Naive thymus-derived CD4-positive, alpha-beta T cell (primary cell): ENCODE data around the gene HINT1. TPM values are rescaled to one million over a fixed set of nuclear protein-coding genes. Genes with fewer than 3 reads are reported as not detected.

Experiments
- ATAC-seq: fragments of 150-1000 bp; cut with Tn5 transposase; 2 replicates; pipeline ENCODE4 v1.10.0; 2021; ENCODE audit warnings: mild to moderate bottlenecking, moderate library complexity
- CTCF ChIA-PET: fragments of 350-600 bp; sonication (Branson Sonifier 250); formaldehyde crosslinking; loops from one replicate; lab custom pipeline; 2021; ENCODE audit warnings: antibody characterized with exemption; lab: Charles Lee
- POLR2A ChIA-PET: fragments of 350-600 bp; sonication (Branson Sonifier 250); formaldehyde crosslinking; loops from one replicate; lab custom pipeline; 2021; ENCODE audit warnings: antibody characterized with exemption, inconsistent platforms; lab: Charles Lee
- DNase-seq, 9 donors: peaks; one replicate each; pipeline versions ENCODE4 v3.0.0 to v3.0.0-alpha.2; 2020 to 2022; ENCODE audit warnings: mixed read lengths in 1 of 9
- H3K27ac ChIP-seq: one replicate; pipeline ENCODE4 v1.7.0; 2013; ENCODE audit warnings: mild to moderate bottlenecking, low read depth, low read length, moderate library complexity
- H3K27me3 ChIP-seq, 2 donors: one replicate each; pipeline ENCODE4 v1.7.0; 2013; ENCODE audit warnings: low read length in 2 of 2, mild to moderate bottlenecking in 2 of 2, moderate library complexity in 2 of 2; ENCODE audit not compliant: control insufficient read depth in 2 of 2, insufficient read depth in 2 of 2
- H3K36me3 ChIP-seq, 3 experiments: 1 replicate in 2 of 3; 2 replicates in 1 of 3; pipeline ENCODE4 v1.7.0; 2013; ENCODE audit warnings: low read length in 3 of 3, mild to moderate bottlenecking in 3 of 3, moderate library complexity in 1 of 3; ENCODE audit not compliant: insufficient read depth in 3 of 3, control insufficient read depth in 2 of 3
- H3K4me1 ChIP-seq, 2 donors: one replicate each; pipeline ENCODE4 v1.7.0; 2013; ENCODE audit warnings: low read length in 2 of 2, mild to moderate bottlenecking in 2 of 2, moderate library complexity in 1 of 2; ENCODE audit not compliant: control insufficient read depth in 2 of 2, insufficient read depth in 2 of 2
- H3K4me3 ChIP-seq: 2 replicates; pipeline ENCODE4 v1.7.0; 2013; ENCODE audit warnings: mild to moderate bottlenecking, low read length
- H3K9me3 ChIP-seq, 3 experiments: 1 replicate in 2 of 3; 2 replicates in 1 of 3; pipeline ENCODE4 v1.7.0; 2013; ENCODE audit warnings: low read length in 3 of 3; ENCODE audit not compliant: control insufficient read depth in 2 of 3
- H3K27ac Mint-ChIP-seq, 9 donors: one replicate each; pipeline ENCODE4 v1.8.0; 2020 to 2022; ENCODE audit warnings: mixed read lengths in 9 of 9, mild to moderate bottlenecking in 8 of 9, moderate library complexity in 5 of 9, inconsistent platforms in 2 of 9
- H3K27me3 Mint-ChIP-seq, 5 donors: one replicate each; pipeline ENCODE4 v1.8.0; 2021 to 2022; ENCODE audit warnings: mixed read lengths in 5 of 5, mild to moderate bottlenecking in 1 of 5
- H3K36me3 Mint-ChIP-seq, 5 donors: one replicate each; pipeline ENCODE4 v1.8.0; 2020 to 2022; ENCODE audit warnings: mixed read lengths in 5 of 5, mild to moderate bottlenecking in 3 of 5, inconsistent platforms in 1 of 5
- H3K4me1 Mint-ChIP-seq, 7 donors: one replicate each; pipeline ENCODE4 v1.8.0; 2020 to 2022; ENCODE audit warnings: mixed read lengths in 7 of 7, mild to moderate bottlenecking in 3 of 7, inconsistent platforms in 1 of 7
- H3K4me3 Mint-ChIP-seq, 10 donors: one replicate each; pipeline ENCODE4 v1.8.0; 2020 to 2022; ENCODE audit warnings: mild to moderate bottlenecking in 10 of 10, mixed read lengths in 10 of 10, moderate library complexity in 6 of 10, inconsistent platforms in 2 of 10
- H3K9me3 Mint-ChIP-seq, 11 donors: one replicate each; pipeline ENCODE4 v1.8.0; 2020 to 2022; ENCODE audit warnings: mixed read lengths in 11 of 11, mild to moderate bottlenecking in 4 of 11, inconsistent platforms in 1 of 11, moderate library complexity in 1 of 11
- intact Hi-C, 2 donors: fragments of 100-400 bp; cut with micrococcal nuclease; formaldehyde crosslinking; loops; one replicate each; pipeline ENCODE4 v1.15.1; 2023
- polyA plus RNA-seq, 2 donors: library from polyadenylated mRNA; unstranded; fragments of 300-500 nt; fragmentation: Illumina TruSeq; gene quantifications; one replicate each; pipeline ENCODE4 v1.2.3, GENCODE V29; 2021
- total RNA-seq, 6 experiments: library from RNA in 5 of 6; stranded (reverse) in 5 of 6; gene quantifications; 1 replicate in 5 of 6; 2 replicates in 1 of 6; pipeline ENCODE4 v1.2.3 and lab custom pipeline; 2021 to 2026

Gene HINT1
- total and polyA plus RNA-seq, 7 experiments from 2014 or later = 172 to 376 (median 241) TPM

- Histone ChIP-seq H3K4me1 (peaks cover 0 to 15% of the 10 kb centered on the region in 2 donors), H3K27ac (no peak overlapping the region), H3K9me3 (no peaks in the 10 kb centered on the region), H3K36me3 (peaks cover 7 to 36% (median 15%) of the 10 kb centered on the region in 3 experiments), H3K4me3 (no peak overlapping the region), H3K27me3 (no peaks in the 10 kb centered on the region)
- Mint-ChIP-seq H3K27ac (peak overlapping the region in 4 of 9 donors; percentile 20 to 67 (median 44)), H3K4me1 (peaks cover 11 to 54% (median 39%) of the 10 kb centered on the region in 7 donors), H3K36me3 (peaks cover 8 to 49% (median 40%) of the 10 kb centered on the region in 5 donors), H3K4me3 (no peak overlapping the region), H3K9me3 (peaks cover 0 to 11% (median 0%) of the 10 kb centered on the region in 11 donors), H3K27me3 (no peaks in the 10 kb centered on the region)
- ChIA-PET POLR2A (interaction anchor here (1.5 kb wide), 1 partner anchor 235 kb away, joined by 3 read pairs; no protein-coding TSS in a partner anchor), CTCF (no interaction called here)
- intact Hi-C loops = no loop called here
- no peak for DNase-seq
- ATAC-seq = no peak
Measured at GRCh38 chr5:131156957-131157356, 8.1 kb downstream of the HINT1 start.

- no peaks in the 10 kb centered on the region for H3K27me3 Mint-ChIP-seq
- peak overlapping the region in 8 of 9 donors; percentile 5 to 80 (median 53) for H3K27ac Mint-ChIP-seq
- no peaks in the 10 kb centered on the region for H3K27me3 ChIP-seq
- H3K9me3 ChIP-seq = no peaks in the 10 kb centered on the region
- DNase-seq (no peak), ATAC-seq (no peak)
- H3K4me1 ChIP-seq = peaks cover 0 to 15% of the 10 kb centered on the region in 2 donors
- no peak overlapping the region for H3K4me3 ChIP-seq
- H3K4me3 Mint-ChIP-seq = peak overlapping the region in 1 of 10 donors; percentile 23
- CTCF ChIA-PET = no interaction called here
- no peak overlapping the region for H3K27ac ChIP-seq
- H3K36me3 ChIP-seq = peaks cover 7 to 31% (median 12%) of the 10 kb centered on the region in 3 experiments
- intact Hi-C loops = no loop called here
- POLR2A ChIA-PET = interaction anchor here (1.5 kb wide), 1 partner anchor 235 kb away, joined by 3 read pairs; no protein-coding TSS in a partner anchor
- peaks cover 10 to 48% (median 35%) of the 10 kb centered on the region in 7 donors for H3K4me1 Mint-ChIP-seq
- H3K36me3 Mint-ChIP-seq = peaks cover 8 to 44% (median 36%) of the 10 kb centered on the region in 5 donors
- H3K9me3 Mint-ChIP-seq = peaks cover 0 to 11% (median 0%) of the 10 kb centered on the region in 11 donors
Measured at GRCh38 chr5:131156385-131156784, 8.7 kb downstream of the HINT1 start.

GRCh38 chr5:131151216-131151615 lies 13.8 kb downstream of the HINT1 start:
- ATAC-seq (no peak), DNase-seq (no peak)
- Mint-ChIP-seq H3K27me3 (no peaks in the 10 kb centered on the region), H3K4me3 (no peak overlapping the region), H3K9me3 (peaks cover 0 to 2% (median 0%) of the 10 kb centered on the region in 11 donors), H3K27ac (no peak overlapping the region), H3K4me1 (peaks cover 0 to 11% (median 4%) of the 10 kb centered on the region in 7 donors), H3K36me3 (peaks cover 0 to 5% (median 3%) of the 10 kb centered on the region in 5 donors)
- ChIA-PET CTCF (no interaction called here), POLR2A (no interaction called here)
- Histone ChIP-seq H3K4me3 (no peak overlapping the region), H3K27ac (no peak overlapping the region), H3K36me3 (no peaks in the 10 kb centered on the region), H3K9me3 (no peaks in the 10 kb centered on the region), H3K27me3 (no peaks in the 10 kb centered on the region), H3K4me1 (peaks cover 0 to 4% of the 10 kb centered on the region in 2 donors)
- intact Hi-C loops = no loop called here

- Histone ChIP-seq H3K4me3 (no peak overlapping the region), H3K36me3 (no peaks in the 10 kb centered on the region), H3K9me3 (no peaks in the 10 kb centered on the region), H3K27ac (no peak overlapping the region), H3K4me1 (no peaks in the 10 kb centered on the region), H3K27me3 (no peaks in the 10 kb centered on the region)
- H3K4me1 Mint-ChIP-seq = peaks cover 0 to 5% (median 0%) of the 10 kb centered on the region in 7 donors
- ChIA-PET POLR2A (no interaction called here), CTCF (no interaction called here)
- ATAC-seq (no peak), DNase-seq (no peak)
- H3K36me3 Mint-ChIP-seq = peaks cover 0 to 5% (median 0%) of the 10 kb centered on the region in 5 donors
- no peak overlapping the region for H3K27ac Mint-ChIP-seq
- intact Hi-C loops = no loop called here
- no peak overlapping the region for H3K4me3 Mint-ChIP-seq
- H3K9me3 Mint-ChIP-seq = peaks cover 0 to 2% (median 0%) of the 10 kb centered on the region in 11 donors
- H3K27me3 Mint-ChIP-seq = no peaks in the 10 kb centered on the region
Measured at GRCh38 chr5:131150408-131150807, 14.6 kb downstream of the HINT1 start.

- peaks cover 0 to 5% (median 0%) of the 10 kb centered on the region in 5 donors for H3K36me3 Mint-ChIP-seq
- ATAC-seq (no peak), DNase-seq (no peak)
- Histone ChIP-seq H3K27ac (no peak overlapping the region), H3K36me3 (no peaks in the 10 kb centered on the region), H3K9me3 (no peaks in the 10 kb centered on the region), H3K4me1 (no peaks in the 10 kb centered on the region), H3K27me3 (no peaks in the 10 kb centered on the region), H3K4me3 (no peak overlapping the region)
- peaks cover 0 to 3% (median 0%) of the 10 kb centered on the region in 5 donors for H3K27me3 Mint-ChIP-seq
- intact Hi-C loops = no loop called here
- H3K4me3 Mint-ChIP-seq = no peak overlapping the region
- ChIA-PET POLR2A (interaction anchor here (0.8 to 1.0 kb wide), 3 partner anchors 120 to 1221 kb away, joined by 3 to 4 read pairs (median 3); partner anchors contain the start of gene SLC22A5), CTCF (no interaction called here)
- H3K4me1 Mint-ChIP-seq = peaks cover 0 to 3% (median 0%) of the 10 kb centered on the region in 7 donors
- peaks cover 0 to 6% (median 0%) of the 10 kb centered on the region in 11 donors for H3K9me3 Mint-ChIP-seq
- no peak overlapping the region for H3K27ac Mint-ChIP-seq
Measured at GRCh38 chr5:131148835-131149234, 16.2 kb downstream of the HINT1 start.

GRCh38 chr5:131147258-131147657 lies 17.8 kb downstream of the HINT1 start:
- ATAC-seq = no peak
- intact Hi-C loops = no loop called here
- POLR2A ChIA-PET = no interaction called here

More at GRCh38 chr5:131147258-131147657, 17.8 kb downstream of the HINT1 start:
- no peaks in the 10 kb centered on the region for H3K36me3 ChIP-seq
- peaks cover 0 to 9% (median 0%) of the 10 kb centered on the region in 11 donors for H3K9me3 Mint-ChIP-seq
- H3K27ac ChIP-seq = no peak overlapping the region
- H3K27me3 ChIP-seq = no peaks in the 10 kb centered on the region
- no peak overlapping the region for H3K4me3 Mint-ChIP-seq
- no peak overlapping the region for H3K4me3 ChIP-seq
- no peaks in the 10 kb centered on the region for H3K4me1 ChIP-seq
- no peak for DNase-seq
- peaks cover 0 to 5% (median 0%) of the 10 kb centered on the region in 5 donors for H3K36me3 Mint-ChIP-seq
- CTCF ChIA-PET = interaction anchor here (1.0 kb wide), 1 partner anchor 17 kb away, joined by 3 read pairs; no protein-coding TSS in a partner anchor
- H3K4me1 Mint-ChIP-seq = no peaks in the 10 kb centered on the region
- H3K9me3 ChIP-seq = no peaks in the 10 kb centered on the region
- H3K27me3 Mint-ChIP-seq = peaks cover 0 to 3% (median 0%) of the 10 kb centered on the region in 5 donors
- H3K27ac Mint-ChIP-seq = no peak overlapping the region
